Femur (tissue), 1 donor: ENCODE results near the gene PTGES2.

Experiments used
- DNase-seq: peaks from one replicate; pipeline ENCODE4 v3.0.0-alpha.2; 2017

The PTGES2 gene

GRCh38 chr9:128127568-128127989 is at the start of gene PTGES2:
Gene PTGES2 (minus strand): TSS chr9:128127729. CDS start chr9:128127717, 12 bp downstream.
- DNase-seq = peak; percentile 87

DNA sequence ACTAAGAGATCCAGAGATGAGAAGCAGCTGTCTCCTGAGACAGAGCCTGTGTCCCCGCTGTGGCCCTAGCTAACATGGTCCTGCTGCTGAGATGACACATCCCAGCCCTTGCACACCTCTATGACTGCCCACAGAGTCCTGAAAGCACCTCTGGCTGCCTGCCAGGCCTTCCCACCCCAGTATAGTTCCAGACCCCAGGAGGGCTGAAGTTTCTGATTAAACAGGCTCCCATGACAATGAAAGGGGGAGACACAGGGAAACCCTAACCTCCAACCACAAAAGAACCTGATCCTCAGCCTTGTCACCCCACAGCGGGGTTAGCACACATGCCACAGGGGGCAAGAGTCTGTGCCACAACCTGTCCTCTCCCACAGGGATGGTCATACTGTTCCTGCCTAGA is 48.2 kb upstream of the PTGES2 start:
- no peak for DNase-seq

DNA sequence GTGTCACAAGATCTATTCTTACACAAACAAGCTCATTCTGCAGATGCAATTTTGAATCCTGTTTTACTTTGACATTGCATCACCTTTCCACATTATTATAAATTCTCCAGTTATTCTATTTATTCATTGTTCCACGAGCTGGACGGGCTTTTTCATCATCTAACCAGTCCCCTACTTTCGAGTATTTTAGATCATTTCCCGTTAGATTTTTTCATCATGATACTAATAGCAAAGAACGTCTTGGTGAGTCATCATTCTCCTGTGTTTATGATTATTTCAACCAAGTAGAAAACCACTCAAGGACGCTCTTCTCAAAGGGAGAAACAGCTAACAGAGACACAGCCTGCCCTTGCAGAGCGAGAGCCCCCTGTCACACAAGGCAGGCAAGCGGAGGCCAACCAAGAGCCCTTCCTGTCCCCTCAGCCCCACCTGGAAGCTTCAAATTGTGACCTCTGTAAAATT is 47.6 kb upstream of the PTGES2 start:
- no peak for DNase-seq

GRCh38 chr9:128174062-128174461 is 46.5 kb upstream of the PTGES2 start:
- no peak for DNase-seq

DNA sequence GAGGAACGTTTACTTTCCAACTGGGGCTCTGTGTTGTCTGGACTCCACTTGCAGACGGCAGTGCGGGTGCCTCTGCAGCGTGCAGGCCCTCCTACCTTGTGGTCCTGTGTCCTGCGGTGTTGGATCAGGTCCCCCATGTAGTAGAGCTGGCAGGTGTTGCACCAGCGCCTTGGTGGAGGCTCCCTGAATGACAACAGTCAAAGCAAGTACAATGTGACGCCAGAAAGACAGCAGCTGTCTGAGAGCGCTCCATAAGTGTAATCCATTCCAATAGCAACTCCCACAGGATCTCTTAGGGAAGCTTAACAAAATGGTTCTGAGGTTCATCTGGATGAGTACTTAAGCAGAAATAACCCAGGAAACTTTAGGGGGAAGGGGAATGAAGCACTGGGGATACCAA is 42.4 kb upstream of the PTGES2 start:
- DNase-seq = no peak

DNA sequence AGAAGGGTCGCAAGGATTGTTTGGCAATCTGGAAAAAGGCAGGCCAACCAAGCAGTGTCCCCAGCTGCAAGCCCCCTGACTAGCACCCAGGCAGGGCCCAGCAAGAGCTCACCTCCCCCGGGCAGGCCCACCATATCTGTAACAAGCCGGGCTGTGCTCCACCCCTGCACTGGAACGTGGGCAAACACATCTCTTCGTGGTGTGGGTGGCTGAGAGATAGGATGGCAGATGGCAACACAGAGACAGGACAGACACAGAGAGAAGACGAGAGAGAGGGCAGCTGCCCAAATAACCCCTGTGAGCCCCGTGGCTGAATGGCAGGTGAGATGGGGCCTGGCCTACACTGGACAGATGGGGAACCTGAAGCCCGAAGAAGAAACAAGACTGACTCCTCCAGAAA is 42.0 kb upstream of the PTGES2 start:
- no peak for DNase-seq

DNA sequence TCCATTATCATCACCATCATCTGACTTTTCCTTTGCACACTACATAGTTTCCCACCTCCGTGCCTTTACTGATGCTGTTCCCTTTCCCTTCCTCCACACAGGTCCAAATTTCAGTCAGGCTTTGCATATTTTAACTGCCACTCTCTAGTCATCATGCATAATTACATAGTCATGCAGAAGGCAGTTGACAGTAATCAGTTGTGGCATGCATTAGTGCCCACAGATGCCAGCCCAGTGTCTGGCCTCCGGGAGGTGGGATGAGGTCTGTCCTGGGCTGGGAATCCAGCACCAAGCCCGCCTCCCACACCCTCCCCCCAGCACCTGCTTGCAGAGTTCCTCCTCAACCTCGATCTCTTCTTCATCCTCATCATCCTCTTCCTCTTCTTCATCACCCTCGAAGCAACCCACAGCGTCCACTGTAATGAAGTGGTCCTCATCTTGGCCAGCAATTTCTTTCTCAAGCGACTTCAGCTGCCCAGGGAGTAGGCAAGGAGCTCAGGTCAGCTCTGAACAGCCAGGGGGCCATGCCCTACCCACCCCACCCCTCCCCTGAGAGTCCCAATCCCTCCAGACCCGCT is 41.3 kb upstream of the PTGES2 start:
- DNase-seq = no peak

DNA sequence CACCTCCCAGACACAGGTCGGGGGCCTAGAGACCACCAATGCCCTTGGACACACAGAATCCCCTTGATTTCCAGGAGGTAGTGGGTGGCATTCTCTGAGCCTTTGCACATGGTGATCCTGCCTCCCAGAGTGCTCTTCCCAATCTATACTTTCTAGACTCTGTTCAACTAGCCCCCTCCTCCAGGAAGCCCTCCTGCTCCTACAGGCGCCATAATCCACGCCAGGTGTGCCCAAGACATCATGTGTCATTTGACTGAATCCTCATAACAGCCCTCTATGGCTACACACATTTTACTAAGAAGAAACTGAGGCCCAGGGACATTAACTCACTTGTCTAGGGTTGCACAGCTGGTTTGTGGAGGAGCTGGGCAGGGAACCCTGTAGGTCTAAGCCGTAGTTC is 39.7 kb upstream of the PTGES2 start:
- DNase-seq = no peak

GRCh38 chr9:128166169-128166568 is 38.6 kb upstream of the PTGES2 start:
- no peak for DNase-seq

GRCh38 chr9:128164307-128164885 is 36.9 kb upstream of the PTGES2 start:
- no peak for DNase-seq

DNA sequence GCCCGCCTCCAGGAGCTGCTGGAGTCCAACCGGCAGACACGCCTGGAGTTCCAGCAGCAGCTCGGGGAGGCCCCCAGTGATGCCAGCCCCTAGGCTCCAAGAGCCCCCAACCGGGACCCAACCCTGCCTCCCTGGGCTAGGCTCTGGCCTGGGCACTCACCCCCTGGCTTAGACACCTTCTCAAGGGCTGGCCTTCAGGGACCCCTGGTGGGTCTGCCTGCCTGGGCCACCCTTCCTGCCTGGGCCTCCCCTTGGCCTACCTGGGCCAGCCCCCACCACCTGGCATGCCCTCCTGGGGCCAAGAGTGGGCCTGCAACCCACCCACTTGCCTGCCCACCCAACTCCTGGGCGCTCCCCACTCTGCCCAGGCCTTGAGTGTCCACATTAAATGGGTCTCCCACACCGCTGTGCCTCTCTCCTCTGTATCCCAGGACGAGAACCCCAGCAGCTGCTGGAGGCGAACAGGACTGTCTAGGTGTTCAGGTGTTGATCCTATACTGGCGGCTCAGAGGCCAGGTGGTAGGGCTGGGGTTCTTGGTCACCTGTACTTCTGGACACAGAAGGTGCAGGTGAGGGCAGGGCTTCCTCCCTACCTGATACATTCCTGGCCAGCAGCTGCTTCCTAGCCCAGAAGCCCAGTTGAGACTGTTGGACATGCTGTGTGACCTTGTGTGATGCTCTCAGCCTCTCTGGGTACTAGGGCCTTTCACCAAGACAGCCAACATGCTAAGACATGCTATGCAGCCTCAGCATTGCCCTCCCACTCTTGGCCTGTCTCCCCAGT is 36.2 kb upstream of the PTGES2 start:
- DNase-seq = no peak

DNA sequence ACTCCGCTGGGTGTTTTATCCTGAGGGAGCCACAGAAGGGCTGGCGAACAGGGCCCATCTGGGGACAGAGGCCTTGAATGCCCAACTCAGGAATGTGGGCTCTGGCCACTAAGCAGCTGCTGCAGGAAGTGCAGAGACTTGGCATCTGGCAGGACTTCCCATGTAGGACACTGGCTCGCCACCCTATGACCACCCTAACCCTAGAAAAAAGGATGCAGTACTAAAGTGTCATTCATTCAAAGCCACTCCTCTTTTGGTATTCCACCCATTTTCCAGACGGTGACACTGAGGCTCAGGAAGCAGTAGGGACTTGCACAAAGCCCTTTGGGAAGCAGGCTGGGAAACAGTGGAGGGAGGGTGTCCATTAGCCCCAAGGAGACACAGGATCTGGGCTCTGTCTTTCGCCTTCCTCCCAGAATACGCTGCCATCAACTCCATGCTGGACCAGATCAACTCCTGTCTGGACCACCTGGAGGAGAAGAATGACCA is 35.5 kb upstream of the PTGES2 start:
- DNase-seq = no peak

- no peak for DNase-seq
Measured at GRCh38 chr9:128162215-128163026, 34.9 kb upstream of the PTGES2 start.

DNA sequence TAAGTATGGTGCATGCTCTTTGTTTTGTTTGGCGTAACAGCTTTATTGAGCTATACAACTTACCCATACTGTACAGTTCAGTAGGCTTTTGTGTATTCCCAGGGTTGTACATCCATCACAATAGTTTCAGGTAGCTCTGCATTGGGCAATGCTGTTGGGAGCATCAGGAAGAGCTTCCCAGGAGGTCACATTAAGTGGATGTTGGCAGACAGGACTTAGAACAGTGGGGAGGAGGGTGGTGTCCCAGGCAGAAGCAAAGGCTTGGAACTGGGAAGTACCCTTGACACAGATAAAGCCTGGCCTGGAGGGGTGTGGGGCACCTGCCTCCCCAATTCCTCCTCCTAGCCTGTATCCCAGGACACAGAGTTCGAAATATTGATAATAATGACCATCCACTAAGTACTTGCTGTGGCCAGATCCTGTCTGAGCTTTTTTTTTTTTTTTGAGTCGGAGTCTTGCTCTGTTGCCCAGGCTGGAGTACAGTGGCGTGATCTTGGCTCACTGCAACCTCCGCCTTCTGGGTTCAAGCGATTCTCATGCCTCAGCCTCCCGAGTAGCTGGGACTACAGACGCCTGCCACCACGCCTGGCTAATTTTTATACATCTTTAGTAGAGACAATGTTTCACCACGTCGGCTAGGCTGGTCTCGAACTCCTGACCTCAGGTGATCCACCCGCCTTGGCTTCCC is 33.8 kb upstream of the PTGES2 start:
- no peak for DNase-seq

GRCh38 chr9:128160603-128160987 is 33.1 kb upstream of the PTGES2 start:
- no peak for DNase-seq

DNA sequence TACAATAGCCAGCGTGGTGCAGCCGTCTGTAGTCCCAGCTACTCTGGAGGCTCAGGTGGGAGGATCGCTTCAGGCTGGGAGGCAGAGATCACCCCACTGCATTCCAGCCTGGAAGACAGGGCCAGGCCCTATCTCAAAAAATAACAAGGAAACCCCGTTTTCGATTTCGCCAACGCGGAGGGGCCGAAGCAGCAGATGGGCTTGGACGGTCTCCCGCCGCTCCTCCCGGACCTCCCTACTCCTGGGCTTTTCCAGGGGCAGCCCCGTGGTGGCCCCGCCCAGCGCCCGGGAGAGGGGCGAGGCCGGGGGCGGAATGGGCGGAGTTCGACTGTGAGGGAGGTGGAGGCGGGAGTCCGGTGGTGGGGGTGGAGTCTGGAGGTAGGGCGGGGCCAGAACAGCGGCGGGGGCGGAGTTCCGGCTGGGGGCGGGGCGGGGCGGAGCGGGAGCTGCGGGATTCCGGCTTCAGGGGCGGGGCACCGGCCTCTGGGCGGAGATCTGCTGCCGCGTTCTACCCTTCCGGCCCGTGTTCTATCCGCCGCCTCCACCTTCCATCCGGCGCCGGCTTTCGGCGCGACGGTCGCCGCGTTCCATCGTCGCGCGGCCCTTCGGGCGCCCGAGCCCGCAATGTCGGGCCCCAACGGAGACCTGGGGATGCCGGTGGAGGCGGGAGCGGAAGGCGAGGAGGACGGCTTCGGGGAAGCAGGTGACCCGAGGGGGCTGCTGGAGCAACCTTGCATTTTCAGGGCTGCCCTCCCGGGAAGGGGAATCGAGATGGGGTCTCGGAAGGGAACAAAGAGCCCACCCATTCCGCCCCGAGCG is 32.5 kb upstream of the PTGES2 start, which contains the start of gene BBLN:
BBLN (plus strand) TSS at position 482 of the 819 bp plus-strand sequence; CDS start at position 625, 143 bp downstream.
- DNase-seq = peak; percentile 98

DNA sequence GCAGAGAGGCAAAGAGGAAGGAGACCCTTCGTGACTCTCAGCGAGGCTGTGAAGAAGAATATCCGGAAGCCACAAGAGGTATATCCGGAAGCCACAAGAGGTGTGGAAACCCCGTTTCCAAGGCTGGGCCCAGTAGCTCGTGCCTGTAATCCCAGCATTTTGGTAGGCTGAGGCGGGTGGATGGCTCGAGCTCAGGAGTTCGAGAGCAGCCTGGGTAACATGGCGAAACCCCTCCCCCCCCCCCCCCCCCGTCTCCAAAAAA is 31.9 kb upstream of the PTGES2 start:
- DNase-seq = no peak

DNA sequence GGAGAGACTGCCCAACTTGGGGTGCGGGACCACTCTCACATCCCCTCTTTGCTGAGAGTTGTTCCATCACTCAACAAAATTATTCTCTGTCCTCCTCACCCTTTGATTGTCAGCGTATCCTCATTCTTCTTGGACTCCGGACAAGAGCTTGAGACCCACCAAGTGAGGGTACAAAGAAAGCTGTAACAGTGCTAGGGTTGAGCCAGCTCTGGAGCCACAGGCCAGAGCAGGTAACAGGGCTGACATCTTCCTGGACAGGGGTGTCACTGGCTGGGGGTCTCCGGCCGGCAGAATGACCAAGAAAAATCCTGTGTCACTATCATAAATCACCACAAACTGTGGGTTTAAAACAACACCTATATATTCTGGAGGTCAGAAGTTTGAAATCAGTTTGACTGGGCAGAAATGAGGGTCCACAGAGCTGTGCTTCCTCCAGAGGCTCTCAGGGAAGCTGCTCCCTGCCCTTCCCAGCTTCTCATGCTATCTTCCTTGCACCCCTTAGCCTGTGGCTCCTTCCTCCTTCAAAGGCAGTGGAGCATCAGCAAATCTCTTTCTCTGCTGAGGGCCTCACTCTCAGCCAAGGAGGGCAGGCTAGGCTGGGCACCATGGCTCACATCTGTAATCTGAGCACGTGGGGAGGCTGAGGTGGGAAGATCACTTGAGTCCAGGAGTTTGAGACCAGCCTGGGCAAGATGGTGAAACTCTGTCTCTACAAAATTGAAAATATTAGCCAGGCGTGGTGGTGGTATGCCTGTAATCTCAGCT is 28.4 kb upstream of the PTGES2 start:
- no peak for DNase-seq

- no peak for DNase-seq
Measured at GRCh38 chr9:128153947-128154695, 26.6 kb upstream of the PTGES2 start.
